Posterior vena cava (tissue), 2 donors: ENCODE measurements around the gene APC. TPM values are rescaled to one million over a fixed set of nuclear protein-coding genes. Genes with fewer than 3 reads are reported as not detected.

Source experiments
- DNase-seq: peaks from one replicate; pipeline ENCODE4 v3.0.0-alpha.2; 2020; ENCODE audit warnings: low spot score
- intact Hi-C, 2 donors: fragments of 100-400 bp; cut with DNase I; formaldehyde crosslinking; loops; one replicate each; pipeline versions ENCODE4 v1.14.1 to v1.14.2; 2022 to 2023
- total RNA-seq, 2 donors: library from RNA; stranded (reverse); fragmentation: NEBNext Ultra II Directional; extraction: Animal tissue kit (Norgen Biotek cat#: 25700); gene quantifications; one replicate each; pipeline ENCODE4 v1.2.1, GENCODE V29; 2021
- donor health status: DM: yes; HTN: yes; CAD: no.
- donor health status: DM: yes; HTN: yes; CAD: no.

APC gene
- total RNA-seq, 2 donors from 2014 or later = 48.3 to 50.1 TPM

GRCh38 chr5:112762113-112762810 is 24.6 kb downstream of the APC start:
- intact Hi-C loops = no loop called here

DNA sequence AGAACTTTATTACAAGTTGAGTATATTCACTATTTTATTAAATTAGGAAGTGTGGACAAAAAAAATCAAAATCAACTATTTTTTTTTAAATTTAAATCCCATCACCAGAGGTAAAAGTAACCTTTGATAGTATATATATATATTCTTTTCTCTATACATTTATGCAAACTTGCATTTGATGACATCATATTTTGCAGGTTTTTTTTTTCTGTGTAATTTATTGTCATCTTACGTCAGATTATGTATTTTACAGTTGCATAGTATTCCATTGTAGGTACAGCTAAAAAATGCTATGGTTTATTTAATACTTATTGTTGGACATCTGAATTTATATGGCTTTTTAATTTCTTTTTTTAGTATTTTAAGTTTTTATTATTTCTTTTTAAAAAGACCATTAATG is 25.5 kb downstream of the APC start:
- intact Hi-C loops = no loop called here
- no peak for DNase-seq

More at GRCh38 chr5:112762113-112762810, 24.6 kb downstream of the APC start:
- no peak for DNase-seq

- intact Hi-C loops = no loop called here
Measured at GRCh38 chr5:112772124-112772523, 34.4 kb downstream of the APC start.

DNA sequence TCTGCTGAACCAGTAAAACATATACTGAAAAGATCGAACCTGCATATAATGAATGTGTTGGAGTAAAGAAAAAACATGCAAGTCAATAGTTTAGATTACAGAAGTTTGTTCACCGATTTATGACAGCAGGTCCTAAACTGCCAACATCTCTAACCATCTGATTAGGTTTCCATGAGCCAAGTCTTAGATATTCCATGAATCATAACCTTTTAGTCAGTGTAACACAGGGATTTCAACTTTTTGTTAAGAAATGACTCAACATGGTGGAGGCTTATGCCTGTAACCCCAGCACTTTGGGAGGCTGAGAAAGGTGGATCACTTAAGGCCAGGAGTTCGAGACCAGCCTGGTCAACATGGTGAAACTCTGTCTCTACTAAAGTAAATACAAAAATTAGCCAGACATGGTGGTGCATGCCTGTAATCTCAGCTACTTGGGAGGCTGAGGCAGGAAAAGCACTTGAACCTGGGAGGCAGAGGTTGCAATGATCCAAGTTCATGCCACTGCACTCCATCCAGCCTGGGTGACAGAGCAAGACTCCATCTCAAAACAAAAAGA is 38.7 kb downstream of the APC start:
- intact Hi-C loops = no loop called here
- no peak for DNase-seq

More at GRCh38 chr5:112772124-112772523, 34.4 kb downstream of the APC start:
- DNase-seq = no peak

DNA sequence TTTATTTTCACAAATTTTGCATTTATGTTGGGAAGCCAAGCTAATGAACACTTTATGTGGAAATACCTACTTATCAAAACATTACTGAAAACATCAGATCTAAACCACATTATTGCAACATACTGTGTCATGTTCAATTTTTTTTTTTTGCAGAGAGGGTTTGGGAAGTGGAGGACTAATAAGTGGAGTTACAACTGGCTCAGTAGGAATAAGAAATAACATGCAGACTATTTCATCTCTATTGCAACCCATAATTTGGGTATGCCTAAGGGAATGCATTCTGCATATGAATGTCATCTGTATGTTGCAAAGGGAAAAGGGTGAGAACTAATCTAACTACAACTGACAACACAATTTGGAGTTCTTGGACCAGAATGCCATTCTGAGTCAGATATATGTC is 41.8 kb downstream of the APC start:
- intact Hi-C loops = no loop called here
- DNase-seq = no peak

DNA sequence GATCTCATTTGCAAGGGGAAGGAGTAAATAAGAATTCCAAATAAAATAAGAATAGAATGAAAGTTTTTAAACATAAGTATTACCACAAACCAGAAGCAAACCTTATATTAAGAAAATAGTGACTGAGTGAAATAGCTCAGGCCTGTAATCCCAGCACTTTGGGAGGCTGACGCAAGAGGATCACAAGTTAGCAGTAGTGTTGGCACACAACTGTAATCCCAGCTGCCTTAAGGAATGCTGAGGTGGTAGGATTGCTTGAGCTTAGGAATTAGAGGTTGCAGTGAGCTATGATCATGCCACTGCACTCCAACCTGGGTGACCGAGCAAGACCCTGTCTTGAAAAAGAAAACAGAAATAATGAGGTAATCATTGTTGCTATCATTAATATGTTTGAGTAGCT is 47.0 kb downstream of the APC start:
- intact Hi-C loops = no loop called here
- DNase-seq = no peak

GRCh38 chr5:112787261-112787660 is 49.6 kb downstream of the APC start:
- DNase-seq = no peak
- intact Hi-C loops = no loop called here

DNA sequence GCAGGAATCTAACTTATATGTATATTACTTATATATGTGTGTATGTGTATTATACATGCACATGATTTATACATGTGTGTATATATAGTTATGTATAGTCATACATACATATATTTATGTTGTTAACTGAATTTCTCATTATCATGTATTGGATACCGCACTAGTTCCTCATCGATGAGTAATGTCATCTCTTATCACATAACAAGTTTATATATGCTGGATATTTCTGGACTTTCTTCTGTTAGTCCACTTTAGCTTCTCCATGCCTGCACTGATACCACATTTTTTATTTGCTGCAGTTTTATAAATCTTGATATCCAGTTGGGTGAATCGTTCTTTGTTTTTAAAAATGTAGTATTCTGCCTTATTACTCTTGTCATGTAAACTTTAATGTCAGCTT is 50.2 kb downstream of the APC start:
- DNase-seq = no peak
- intact Hi-C loops = no loop called here

DNA sequence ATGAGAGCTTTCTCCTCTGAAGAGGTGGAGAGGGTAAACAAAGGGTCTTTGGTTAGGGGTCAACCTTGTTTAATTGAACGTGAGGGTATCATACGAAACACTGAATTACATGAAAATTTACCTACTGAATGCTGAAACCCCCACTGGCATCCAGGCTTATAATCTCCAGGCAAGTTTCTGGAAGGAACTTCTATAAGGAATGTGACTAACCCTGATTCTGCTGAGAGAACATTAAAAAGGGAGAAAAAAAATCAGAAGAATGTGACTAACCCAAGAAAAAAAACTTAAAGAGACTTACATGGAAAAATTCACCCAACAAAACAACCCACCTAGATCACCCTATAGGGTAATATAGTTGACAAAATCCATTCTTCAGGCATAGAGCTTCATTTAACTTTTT is 55.5 kb downstream of the APC start:
- DNase-seq = no peak
- intact Hi-C loops = no loop called here

GRCh38 chr5:112794410-112794809 is 56.7 kb downstream of the APC start:
- intact Hi-C loops = no loop called here

GRCh38 chr5:112795342-112795741 is 57.7 kb downstream of the APC start:
- no peak for DNase-seq
- intact Hi-C loops = no loop called here

More at GRCh38 chr5:112794410-112794809, 56.7 kb downstream of the APC start:
- no peak for DNase-seq

GRCh38 chr5:112795944-112796678 is 58.4 kb downstream of the APC start:
- DNase-seq = no peak
- intact Hi-C loops = no loop called here

DNA sequence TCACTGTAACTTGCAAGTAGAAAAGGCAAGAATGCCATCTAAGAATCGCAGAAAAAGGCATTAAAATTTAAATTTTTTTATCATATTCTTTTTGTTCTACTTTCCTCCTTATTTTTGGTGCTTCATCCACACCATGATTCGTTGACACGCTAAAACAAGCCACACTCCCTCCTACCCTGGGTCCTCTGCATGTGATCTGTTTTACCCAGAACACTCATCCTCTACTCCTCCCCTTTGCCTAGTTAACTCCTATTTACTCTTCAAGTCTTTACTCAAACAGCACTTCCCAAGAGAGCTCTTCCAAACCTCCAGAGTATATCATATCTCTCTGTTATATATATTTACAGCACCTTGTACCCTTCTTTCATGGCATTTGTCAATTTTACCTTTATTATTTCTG is 62.0 kb downstream of the APC start:
- intact Hi-C loops = no loop called here
- DNase-seq = no peak

DNA sequence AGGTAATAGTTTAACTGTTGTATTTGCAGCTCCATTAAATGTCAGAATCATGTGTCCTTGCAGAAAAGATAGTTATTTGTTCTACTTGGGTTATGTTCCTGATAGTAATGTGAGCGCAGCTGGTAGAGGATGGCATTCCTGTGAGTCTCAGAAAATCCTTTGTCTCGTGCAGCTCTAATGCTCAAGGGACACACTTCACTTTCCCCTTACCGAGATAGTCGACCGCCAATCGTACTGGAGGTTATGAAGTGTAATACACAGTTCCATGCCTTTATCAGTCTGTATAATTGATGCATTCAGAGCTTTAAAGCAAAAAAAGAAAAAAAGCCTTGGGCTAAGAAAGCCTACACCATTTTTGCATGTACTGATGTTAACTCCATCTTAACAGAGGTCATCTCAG is 63.2 kb downstream of the APC start:
- DNase-seq = no peak
- intact Hi-C loops = no loop called here

GRCh38 chr5:112811023-112811422 is 73.3 kb downstream of the APC start:
- intact Hi-C loops = no loop called here
- no peak for DNase-seq

GRCh38 chr5:112812549-112812948 is 74.9 kb downstream of the APC start:
- DNase-seq = no peak
- intact Hi-C loops = no loop called here

- intact Hi-C loops = no loop called here
Measured at GRCh38 chr5:112820246-112820645, 82.6 kb downstream of the APC start.

GRCh38 chr5:112822456-112822855 is 84.8 kb downstream of the APC start:
- DNase-seq = no peak
- intact Hi-C loops = no loop called here

More at GRCh38 chr5:112820246-112820645, 82.6 kb downstream of the APC start:
- DNase-seq = no peak

GRCh38 chr5:112823181-112823580 is 85.5 kb downstream of the APC start:
- intact Hi-C loops = no loop called here
- no peak for DNase-seq

- DNase-seq = no peak
- intact Hi-C loops = no loop called here
Measured at GRCh38 chr5:112823656-112824055, 86.0 kb downstream of the APC start.

DNA sequence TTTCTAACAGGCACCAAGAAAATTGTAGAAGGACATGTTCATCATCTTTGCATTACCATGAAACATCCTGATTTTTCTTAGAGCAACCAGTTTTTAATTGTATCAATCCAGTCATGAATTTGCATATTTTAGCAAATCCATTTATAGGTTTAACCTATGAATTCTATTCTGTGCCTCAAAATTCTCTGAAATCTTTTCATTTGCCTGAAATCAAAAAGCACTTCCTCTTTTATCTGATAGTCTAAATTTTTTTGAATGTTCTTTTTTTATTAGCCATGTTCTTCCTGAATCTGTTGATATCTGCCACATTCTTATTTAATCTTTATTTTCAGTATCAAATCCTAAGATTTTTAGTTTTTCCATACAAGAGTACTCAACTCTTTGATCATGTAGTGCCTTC is 86.5 kb downstream of the APC start:
- DNase-seq = no peak
- intact Hi-C loops = no loop called here
